ENCODE results near the gene SLX4.
A peak's percentile ranks its signal among the peaks of the same experiment; 100 is the strongest.
"Not testable (repeated sequence)": the region's sequence is repeated elsewhere in the genome, so short reads cannot be mapped to it uniquely, and the experiment has no call there.

The SLX4 gene, protein sequence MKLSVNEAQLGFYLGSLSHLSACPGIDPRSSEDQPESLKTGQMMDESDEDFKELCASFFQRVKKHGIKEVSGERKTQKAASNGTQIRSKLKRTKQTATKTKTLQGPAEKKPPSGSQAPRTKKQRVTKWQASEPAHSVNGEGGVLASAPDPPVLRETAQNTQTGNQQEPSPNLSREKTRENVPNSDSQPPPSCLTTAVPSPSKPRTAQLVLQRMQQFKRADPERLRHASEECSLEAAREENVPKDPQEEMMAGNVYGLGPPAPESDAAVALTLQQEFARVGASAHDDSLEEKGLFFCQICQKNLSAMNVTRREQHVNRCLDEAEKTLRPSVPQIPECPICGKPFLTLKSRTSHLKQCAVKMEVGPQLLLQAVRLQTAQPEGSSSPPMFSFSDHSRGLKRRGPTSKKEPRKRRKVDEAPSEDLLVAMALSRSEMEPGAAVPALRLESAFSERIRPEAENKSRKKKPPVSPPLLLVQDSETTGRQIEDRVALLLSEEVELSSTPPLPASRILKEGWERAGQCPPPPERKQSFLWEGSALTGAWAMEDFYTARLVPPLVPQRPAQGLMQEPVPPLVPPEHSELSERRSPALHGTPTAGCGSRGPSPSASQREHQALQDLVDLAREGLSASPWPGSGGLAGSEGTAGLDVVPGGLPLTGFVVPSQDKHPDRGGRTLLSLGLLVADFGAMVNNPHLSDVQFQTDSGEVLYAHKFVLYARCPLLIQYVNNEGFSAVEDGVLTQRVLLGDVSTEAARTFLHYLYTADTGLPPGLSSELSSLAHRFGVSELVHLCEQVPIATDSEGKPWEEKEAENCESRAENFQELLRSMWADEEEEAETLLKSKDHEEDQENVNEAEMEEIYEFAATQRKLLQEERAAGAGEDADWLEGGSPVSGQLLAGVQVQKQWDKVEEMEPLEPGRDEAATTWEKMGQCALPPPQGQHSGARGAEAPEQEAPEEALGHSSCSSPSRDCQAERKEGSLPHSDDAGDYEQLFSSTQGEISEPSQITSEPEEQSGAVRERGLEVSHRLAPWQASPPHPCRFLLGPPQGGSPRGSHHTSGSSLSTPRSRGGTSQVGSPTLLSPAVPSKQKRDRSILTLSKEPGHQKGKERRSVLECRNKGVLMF (N-terminal part only)

DNA sequence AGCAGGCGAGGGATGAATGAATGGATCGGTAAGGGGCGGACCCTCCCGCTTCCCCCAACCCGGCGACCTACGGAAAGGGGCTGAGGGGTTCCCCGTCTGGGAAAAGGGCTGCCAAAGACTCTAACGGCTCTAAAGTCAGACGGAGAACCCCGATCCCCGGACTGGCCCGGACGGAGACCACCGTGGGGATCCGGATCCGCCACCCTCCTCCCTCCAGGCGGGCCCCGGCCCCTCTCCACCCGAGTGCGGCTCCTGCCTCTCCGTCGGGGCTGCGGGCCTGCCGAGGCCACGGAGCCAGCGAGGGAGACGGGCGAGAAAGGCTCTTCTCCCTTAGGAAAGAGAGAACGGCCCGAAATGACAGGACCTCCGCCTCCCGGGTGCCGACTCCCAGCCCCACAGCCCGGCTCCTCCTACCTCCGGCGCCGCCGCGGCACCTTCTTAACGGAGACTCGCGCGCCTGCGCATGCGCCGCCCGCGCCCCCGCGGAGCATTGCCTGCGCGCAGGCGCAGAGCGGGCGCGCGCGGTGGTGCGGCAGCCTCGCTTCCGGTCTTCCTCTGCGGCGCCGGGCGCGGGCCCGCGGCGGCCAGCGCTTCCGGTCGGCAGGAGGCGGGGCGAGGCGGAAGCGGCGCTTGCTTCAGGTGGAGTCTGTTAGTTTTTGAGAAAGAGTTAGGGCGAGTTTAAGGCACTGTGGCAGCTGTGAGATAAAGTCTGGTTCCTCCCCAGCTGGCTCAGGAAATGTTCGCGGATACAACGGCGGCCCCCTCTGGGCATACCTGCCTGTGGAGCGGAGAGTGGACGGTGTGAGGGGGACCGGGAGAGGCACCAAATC, at the start of gene SLX4:
SLX4 (minus strand) TSS at position 461 of the 830 bp plus-strand sequence. CDS start 2,642 bp downstream, outside the sequence.
- FAIRE-seq = peak; percentile 16

DNA sequence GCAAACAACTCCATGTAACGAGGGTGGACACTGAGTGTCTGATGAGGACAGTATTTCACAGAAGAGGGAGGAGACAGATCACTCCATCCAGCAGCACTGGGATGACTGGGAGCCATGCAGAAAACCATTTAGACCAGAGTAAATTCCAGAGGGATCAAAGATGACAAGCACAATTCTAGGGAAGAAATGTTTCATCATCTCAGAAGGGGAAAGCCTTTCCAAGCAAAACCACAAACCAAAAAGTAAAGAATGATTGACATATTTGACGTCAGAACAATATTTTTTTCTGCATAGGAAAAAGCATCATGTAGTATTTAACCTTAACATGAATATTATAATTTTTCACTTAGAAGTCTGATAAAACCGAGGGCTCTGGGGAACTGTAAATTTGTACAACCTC, 47.8 kb upstream of the SLX4 start:
- FAIRE-seq = no peak
- DNase-seq (ENCODE audit: insufficient read length, low spot score) = peak; percentile 36

More for the DNA sequence above, at the start of gene SLX4:
- peak; percentile 99 for DNase-seq (ENCODE audit: insufficient read length, low spot score)

DNA sequence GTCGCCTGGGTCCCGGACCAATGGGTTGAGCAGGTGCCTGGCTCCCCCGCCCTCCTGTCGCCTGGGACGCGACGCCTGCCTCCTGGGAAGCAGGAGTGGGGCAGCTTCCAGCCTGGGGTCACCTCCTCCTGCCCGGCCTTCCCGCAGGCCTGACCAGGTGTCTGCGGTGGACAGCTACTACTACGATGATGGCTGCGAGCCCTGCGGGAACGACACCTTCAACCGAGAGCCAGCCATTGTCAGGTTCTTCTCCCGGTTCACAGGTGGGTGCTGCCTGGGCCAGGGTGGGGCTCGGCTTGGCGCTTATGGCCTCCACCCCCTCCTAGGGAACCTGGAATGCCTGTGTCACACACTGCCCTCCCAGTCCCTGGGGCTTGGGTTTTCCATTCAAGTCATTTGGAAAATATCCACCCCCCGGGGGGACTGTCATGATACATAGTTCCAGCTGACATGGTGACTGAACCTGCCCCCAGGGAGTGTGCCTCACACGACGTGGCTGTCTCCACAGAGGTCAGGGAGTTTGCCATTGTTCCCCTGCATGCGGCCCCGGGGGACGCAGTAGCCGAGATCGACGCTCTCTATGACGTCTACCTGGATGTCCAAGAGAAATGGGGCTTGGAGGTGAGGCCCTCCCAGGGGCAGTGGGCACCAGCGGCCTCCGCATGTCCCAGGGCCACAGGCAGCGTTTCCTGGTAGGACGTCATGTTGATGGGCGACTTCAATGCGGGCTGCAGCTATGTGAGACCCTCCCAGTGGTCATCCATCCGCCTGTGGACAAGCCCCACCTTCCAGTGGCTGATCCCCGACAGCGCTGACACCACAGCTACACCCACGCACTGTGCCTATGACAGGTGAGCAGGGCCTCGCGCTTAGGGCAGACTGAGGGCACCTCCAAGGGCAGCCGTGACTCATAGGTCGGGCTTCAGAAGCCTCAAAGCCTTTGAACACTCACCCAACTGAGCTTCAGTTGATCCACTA, 45.4 kb upstream of the SLX4 start:
- DNase-seq (ENCODE audit: insufficient read length, low spot score) (no peak), FAIRE-seq (no peak)

DNA sequence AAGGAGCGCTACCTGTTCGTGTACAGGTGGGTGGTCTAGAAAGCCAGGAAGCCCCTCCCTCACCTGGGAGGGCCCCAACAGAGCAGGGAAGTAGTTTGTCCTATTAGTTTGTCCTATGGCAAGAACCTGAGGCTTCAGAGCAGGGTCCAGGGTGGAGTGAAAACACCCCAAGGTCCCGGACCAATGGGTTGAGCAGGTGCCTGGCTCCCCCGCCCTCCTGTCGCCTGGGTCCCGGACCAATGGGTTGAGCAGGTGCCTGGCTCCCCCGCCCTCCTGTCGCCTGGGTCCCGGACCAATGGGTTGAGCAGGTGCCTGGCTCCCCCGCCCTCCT, 44.7 kb upstream of the SLX4 start:
- FAIRE-seq; DNase-seq (ENCODE audit: insufficient read length, low spot score): not testable (repeated sequence)

DNA sequence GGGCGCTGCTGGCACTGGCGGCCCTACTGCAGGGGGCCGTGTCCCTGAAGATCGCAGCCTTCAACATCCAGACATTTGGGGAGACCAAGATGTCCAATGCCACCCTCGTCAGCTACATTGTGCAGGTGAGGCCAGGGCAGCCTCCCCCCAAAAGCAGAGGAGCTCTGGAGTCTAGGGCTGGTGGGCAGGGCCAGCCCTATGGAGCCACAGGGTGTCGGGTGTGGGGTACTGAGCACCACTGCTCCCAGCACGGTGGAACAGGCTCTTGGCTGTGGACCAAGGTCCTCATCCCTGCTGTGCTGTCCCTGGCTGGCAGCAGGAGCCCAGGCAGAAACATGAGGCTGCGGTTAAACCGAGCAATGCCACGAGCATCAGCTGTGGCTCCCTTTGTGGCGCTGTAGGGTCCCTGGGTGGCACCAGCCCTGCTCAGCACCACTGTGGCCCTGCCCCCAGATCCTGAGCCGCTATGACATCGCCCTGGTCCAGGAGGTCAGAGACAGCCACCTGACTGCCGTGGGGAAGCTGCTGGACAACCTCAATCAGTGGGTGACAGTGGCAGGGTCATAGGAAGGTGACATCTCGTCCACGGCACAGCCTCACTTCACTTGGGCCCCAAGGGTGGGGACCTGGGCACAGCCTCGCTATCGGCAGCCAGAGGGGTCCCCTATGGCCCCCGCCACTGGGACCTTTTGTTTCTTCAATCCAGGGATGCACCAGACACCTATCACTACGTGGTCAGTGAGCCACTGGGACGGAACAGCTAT, 44.2 kb upstream of the SLX4 start:
- FAIRE-seq = peak; percentile 62
- no peak for DNase-seq (ENCODE audit: insufficient read length, low spot score)

DNA sequence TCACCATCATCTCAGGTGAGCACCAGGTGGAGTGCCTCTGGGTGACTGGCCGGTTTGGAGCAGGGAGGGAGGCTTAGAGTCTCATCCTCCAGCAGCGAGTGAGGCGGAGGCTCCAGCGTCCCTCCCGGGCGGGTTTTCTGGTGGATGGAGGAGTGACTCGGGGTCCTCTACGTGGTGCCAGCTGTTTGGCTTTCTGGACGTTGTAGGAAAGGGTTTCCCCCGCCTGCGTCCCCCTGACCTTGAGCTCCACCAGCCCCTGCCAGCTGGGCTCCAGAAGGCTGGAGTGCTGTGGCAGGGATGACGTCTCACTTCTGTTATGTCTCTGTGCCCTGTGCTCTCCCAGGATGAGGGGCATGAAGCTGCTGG, 43.6 kb upstream of the SLX4 start:
- FAIRE-seq (no peak), DNase-seq (ENCODE audit: insufficient read length, low spot score) (no peak)

DNA sequence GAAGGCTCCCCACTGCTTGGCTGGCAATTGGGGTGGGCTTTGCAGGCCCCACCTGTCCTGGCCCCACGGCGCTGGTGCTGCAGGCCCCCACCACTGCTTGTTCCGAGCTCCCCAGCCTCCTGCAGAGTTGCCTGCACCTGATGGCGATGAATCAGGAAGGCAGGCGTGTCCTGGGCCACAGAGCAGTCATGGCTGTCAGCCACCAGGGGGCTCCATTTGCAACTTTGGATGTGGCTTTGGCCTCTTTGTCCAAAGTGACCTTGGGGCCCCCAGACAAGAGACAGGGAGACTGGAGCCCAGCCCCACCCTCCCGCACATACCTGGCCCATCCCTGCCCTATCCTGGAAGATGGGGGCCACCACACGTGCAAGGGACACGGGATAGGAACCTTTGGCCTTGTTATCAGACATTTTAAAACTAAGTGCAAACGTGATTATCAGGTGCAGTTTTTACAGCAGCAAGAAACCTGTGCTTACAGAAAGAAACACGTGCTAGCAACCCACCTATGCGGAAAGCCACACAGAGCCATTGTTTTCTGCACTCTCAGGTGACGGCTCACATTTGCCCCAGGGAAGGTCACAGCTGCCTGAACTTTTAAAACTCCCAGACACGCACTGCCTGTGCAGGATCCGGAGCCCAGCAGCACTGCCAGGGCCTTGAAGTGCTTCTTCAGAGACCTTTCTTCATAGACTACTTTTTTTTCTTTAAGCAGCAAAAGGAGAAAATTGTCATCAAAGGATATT, 43.0 kb upstream of the SLX4 start, which contains the start of gene DNASE1:
DNASE1 (plus strand) TSS at position 443 of the 743 bp plus-strand sequence. CDS start 683 bp downstream, outside the sequence.
- DNase-seq (ENCODE audit: insufficient read length, low spot score) (peak; percentile 67), FAIRE-seq (peak; percentile 28)

DNA sequence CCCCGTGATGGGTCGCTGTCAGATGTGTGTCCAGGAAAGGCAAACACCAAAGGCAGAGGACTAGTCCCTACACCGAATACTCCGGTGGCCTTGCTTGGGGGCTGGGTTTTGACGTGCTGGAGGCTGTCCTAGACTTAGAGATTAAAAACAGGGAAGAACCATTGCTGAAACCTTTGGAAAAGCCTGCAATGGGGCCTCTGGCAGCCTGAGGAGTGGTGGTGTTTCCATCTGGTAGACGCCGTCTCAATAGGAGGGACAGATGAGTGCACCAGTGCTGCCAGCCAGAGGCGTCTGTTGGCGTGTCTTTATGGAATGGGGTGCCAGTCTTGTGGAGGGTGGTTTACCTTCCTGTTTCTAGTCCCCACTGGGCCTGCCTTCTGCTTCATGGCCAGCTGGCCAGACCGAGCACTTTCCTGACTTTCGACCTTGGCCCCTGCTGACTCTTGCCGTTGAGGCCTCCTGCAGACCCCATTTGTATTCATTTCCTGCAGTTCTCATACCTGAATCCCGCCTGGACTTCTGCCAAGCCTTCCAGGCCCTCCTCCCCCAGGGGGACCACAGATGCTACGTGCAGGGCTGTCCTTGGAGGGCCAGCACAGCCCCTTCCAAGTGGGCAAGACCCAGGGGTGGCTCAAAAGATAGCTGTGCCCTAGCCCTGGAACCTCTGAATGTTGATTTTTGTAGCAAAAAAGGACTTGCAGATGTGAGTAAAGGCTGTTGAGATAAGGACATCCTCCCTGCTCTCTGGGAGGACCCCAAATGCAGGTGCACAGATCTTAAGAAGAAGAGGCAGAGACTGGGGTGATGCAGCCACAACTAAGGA, 41.2 kb upstream of the SLX4 start:
- no peak for DNase-seq (ENCODE audit: insufficient read length, low spot score)
- no peak for FAIRE-seq

DNA sequence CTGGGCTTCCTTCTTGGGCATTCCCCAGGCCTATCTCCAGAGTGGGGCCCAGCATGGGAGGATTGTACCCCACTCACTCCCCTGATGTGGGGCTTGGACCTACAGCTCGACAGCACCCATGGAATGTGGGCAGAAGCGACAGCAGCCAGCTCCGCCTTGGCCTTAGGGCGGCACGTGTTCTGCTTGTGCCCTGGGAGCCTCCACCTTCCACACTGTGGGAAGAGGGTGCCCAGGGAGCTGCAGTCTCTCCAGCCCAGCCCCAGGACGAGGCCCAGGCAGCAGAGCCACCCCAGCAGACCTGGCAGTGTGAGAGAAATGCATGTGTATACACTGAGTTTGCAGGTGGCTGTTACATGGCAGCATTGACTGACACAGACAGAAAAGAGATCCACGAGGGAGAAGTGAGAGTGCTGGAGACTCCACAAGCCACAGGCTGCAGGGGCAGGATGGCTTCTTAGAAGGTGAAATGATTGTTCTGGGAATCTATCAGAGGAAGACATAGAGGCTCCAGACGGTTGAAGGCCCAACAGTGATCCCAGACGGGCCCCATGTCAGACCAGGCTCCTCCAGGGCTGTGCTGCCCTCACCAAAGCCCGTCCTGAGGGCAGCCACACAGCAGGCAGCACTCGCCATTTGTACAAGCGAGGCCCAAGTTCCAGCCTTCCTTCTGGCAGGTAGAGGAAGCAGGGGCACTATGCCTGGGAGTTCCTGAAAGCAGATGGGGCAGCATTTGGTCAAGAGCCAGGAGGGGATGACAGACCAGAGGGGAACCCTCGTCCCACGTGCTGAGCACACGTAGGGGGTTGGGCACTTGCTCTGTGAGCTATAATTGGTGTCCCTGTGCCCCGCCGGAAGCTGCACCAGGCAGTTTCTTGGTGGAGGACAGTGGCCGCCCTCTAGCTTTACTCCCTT, 40.3 kb upstream of the SLX4 start:
- FAIRE-seq (no peak), DNase-seq (ENCODE audit: insufficient read length, low spot score) (no peak)

DNA sequence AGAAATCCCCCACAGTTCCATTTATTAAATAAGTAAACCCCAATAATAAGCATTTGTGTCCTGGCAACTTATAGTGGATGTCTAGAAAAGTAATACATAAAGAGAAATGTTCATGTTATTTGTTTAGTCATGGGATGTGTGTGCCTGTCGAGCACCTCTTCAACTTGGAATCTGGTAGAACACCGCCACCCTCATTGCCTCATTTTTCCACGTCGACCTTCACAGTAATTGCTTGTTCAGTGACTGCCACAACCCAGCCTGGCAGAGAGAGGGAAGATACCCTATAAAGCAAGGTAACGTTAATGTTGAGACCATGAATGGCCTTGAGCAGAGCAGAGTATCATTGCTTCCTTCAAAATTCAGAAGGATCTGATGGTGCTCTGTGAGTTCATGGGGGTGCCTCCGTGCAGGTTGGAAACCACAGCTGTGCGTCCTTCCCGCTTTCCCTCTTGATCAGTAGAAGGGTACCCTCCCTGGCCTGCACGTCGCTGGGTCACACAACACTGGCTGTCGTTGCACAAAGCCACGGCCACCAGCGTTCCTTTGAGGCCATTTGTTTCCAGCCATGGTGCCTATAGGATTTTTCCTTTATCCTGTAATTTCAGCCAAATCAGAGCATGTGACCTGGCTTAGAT, 39.3 kb upstream of the SLX4 start:
- DNase-seq (ENCODE audit: insufficient read length, low spot score) (no peak), FAIRE-seq (no peak)

DNA sequence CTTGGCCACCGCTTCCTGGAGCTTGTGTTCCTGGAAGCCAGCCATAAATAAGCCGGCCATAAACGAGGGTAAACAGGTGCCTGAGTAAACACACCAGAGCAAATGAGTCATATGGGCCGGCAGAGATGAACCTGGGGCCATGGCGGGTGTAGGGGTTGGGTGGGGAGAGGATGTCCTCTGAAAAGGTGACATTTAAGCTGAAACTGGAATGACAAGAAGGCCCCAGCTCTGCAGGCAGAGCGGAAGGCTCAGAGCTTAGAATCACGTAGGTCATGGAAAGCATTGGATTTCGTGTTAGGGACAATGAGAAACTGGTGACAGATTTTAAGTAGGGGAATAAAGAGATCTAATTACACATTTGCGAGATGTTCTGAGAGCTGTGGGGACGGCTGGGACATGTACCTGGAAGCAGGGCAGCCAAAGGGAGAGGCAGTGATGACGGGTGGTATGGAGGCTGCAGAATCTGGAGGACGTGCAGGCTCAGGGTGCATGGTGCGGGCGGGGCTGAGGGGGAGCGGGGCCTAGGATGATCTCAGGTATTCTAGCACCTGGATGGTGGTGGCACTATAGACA, 35.0 kb upstream of the SLX4 start:
- no peak for FAIRE-seq
- DNase-seq (ENCODE audit: insufficient read length, low spot score) = no peak

DNA sequence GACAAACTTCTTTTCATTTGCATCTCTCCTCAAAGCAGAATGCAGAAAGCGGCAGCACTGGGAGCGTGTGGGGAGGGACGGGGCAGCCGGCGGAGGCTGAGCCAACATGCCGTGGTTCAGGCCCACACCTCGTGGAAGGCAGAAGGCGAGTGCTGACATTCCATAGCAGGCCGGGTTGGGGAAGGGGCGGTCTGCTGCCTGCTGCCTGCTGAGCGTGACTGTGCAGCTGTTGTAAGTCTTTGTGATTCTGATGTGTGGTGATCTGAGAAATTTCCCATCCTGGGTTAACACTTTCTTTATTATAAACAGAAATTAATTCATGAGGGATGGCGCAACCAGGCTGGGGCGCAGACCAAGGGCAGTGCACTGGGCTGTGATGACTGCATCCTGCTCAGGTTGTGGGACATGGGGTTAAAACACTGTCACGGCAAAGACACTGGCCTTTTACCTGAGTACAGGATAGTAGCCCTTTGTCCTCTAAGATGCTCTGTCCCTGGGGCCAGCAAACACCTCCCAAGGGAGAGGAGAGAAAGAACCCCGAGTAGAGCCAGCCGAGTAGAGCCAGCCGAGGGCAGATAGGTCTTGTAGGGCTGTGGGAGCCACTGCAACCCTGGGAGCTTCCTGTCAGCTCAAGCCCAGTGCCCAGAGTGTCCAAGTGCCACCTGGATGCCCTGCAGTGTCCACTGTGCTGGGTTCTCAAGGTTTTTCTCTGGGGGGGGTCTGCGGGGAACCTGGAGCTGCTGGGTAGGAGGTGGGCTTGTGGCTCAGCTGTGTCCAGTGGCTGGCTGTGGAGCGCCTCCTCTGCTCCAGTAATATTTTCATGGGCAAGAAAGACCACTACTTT, 34.3 kb upstream of the SLX4 start:
- DNase-seq (ENCODE audit: insufficient read length, low spot score) = no peak
- FAIRE-seq = no peak

DNA sequence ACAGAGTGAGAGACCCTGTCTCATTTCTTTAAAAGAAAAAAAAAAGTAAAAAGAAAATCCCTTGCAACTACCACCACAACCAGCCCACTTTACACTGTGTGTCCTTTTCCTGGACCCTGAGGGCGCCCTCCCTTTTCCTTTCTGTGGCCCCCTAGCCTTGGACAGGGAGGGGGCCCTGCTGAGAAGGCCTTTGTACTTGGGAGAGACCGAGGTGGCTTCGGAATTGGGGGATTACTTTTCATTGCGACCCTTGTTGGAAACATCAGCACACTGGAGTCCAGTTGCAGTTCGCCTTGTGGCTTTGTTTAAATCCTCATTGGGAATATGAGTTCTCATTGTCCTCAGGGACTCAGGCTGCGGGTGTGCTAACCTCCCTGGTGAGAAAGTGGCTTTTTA, 33.7 kb upstream of the SLX4 start:
- FAIRE-seq (no peak), DNase-seq (ENCODE audit: insufficient read length, low spot score) (no peak)

DNA sequence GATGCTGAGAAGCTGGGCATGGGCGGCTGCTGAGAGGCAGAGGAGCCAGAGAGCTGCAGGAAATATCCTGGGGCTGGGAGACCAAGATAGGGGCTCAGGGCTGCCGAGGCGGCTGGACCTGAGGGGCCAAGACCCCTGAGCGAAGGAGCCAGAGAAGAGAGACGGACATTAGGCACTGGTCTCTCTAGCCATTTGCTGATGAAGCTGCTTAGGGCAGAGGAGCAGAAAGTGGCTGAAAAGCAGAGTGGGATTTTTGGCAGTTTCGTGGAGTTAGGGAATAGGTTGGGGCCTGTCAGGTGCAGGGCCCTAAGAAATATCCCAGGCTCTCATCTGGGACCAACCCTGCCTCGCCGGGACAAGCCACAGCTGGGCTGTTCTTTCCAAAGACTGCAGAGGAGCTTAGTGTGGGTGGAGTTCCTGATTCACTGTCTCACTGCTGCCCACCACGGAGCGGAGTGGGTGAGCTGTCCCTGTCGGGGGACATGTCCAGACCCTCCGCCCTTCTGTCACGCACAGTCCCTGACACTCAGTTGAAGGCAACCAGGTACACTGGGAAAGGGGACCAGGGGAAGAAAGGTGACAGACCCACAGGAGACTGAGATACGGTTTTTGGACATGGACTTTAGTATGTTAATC, 31.8 kb upstream of the SLX4 start:
- no peak for FAIRE-seq

More for the DNA sequence above, 31.8 kb upstream of the SLX4 start:
- DNase-seq (ENCODE audit: insufficient read length, low spot score) = no peak

All from HTR-8/SVneo (cell line).